Coronary artery (tissue), 2 donors: ENCODE results near the gene PAQR5.

ENCODE experiments used
- DNase-seq: peaks from one replicate; pipeline ENCODE4 v3.0.0-alpha.2; 2017; ENCODE audit warnings: low spot score
- H3K27ac ChIP-seq, 2 donors: fragments of 200-600 bp; sonication (generic); one replicate each; pipeline ENCODE4 v1.5.1; 2016 to 2019
- H3K4me3 ChIP-seq: fragments of 200-600 bp; sonication (generic); 2 replicates; pipeline ENCODE4 v1.5.1; 2016; ENCODE audit warnings: mild to moderate bottlenecking, moderate library complexity
- CTCF ChIP-seq: fragments of 200-600 bp; sonication (generic); IDR thresholded peaks from one replicate; pipeline ENCODE4 v1.5.1; 2019; ENCODE audit warnings: antibody characterized with exemption

The PAQR5 gene

GRCh38 chr15:69393831-69394491, 95.2 kb downstream of the PAQR5 start:
- TF ChIP-seq CTCF: no peak
- no peak for DNase-seq
- H3K27ac ChIP-seq: no peak overlapping the region
- no peak overlapping the region for H3K4me3 ChIP-seq

- Histone ChIP-seq H3K27ac (no peak overlapping the region), H3K4me3 (peak overlapping the region; percentile 35)
- DNase-seq: peak; percentile 43
- TF ChIP-seq CTCF: peak; percentile 95
Observed at GRCh38 chr15:69394556-69395282, 96.0 kb downstream of the PAQR5 start.

GRCh38 chr15:69395460-69395859, 96.7 kb downstream of the PAQR5 start:
- Histone ChIP-seq H3K27ac (no peak overlapping the region), H3K4me3 (no peak overlapping the region)
- no peak for DNase-seq
- no peak for TF ChIP-seq CTCF

GRCh38 chr15:69395991-69396390, 97.3 kb downstream of the PAQR5 start:
- Histone ChIP-seq H3K4me3 (no peak overlapping the region), H3K27ac (no peak overlapping the region)
- no peak for TF ChIP-seq CTCF
- DNase-seq: no peak

- H3K4me3 ChIP-seq: no peak overlapping the region
- H3K27ac ChIP-seq: no peak overlapping the region
- TF ChIP-seq CTCF: no peak
- peak; percentile 61 for DNase-seq
Observed at GRCh38 chr15:69398491-69398891, 99.8 kb downstream of the PAQR5 start.

GRCh38 chr15:69400850-69401249, 102.1 kb downstream of the PAQR5 start:
- TF ChIP-seq CTCF: no peak
- peak; percentile 36 for DNase-seq
- Histone ChIP-seq H3K27ac (no peak overlapping the region), H3K4me3 (no peak overlapping the region)

- no peak overlapping the region for H3K4me3 ChIP-seq
- H3K27ac ChIP-seq: no peak overlapping the region
- peak; percentile 16 for DNase-seq
- no peak for TF ChIP-seq CTCF
Observed at GRCh38 chr15:69402816-69403215, 104.1 kb downstream of the PAQR5 start.
